BE2C (cell line): Measurements from ENCODE around the gene CPT1C.
A peak's percentile ranks its signal among the peaks of the same experiment; 100 is the strongest.

ENCODE experiments used
- DNase-seq: peaks from one replicate; pipeline ENCODE4 v3.0.0-alpha.2; 2020
- H3K27me3 ChIP-seq: fragments of 250-450 bp; sonication (Bioruptor Pico); 2 replicates; pipeline ENCODE4 v1.5.1; 2020; ENCODE audit warnings: mild to moderate bottlenecking
- H3K36me3 ChIP-seq: fragments of 250-450 bp; sonication (Bioruptor Pico); 2 replicates; pipeline ENCODE4 v1.5.1; 2020; ENCODE audit warnings: mild to moderate bottlenecking
- H3K4me1 ChIP-seq: fragments of 250-450 bp; sonication (Bioruptor Pico); 2 replicates; pipeline ENCODE4 v1.5.1; 2020
- H3K4me3 ChIP-seq: 2 replicates; pipeline ENCODE4 v1.5.1; 2011; ENCODE audit warnings: low read depth, low read length
- H3K9me3 ChIP-seq: fragments of 250-450 bp; sonication (Bioruptor Pico); 2 replicates; pipeline ENCODE4 v1.5.1; 2020
- CTCF ChIP-seq: IDR thresholded peaks from 2 replicates; pipeline ENCODE4 v1.5.1; 2012; ENCODE audit warnings: mild to moderate bottlenecking, low read depth, low read length

The CPT1C gene

GRCh38 chr19:49665036-49665350, 25.9 kb upstream of the CPT1C start:
- no peaks in the 10 kb centered on the region for H3K9me3 ChIP-seq
- H3K36me3 ChIP-seq, result peaks cover 11% of the 10 kb centered on the region
- no peaks in the 10 kb centered on the region for H3K27me3 ChIP-seq
- TF ChIP-seq CTCF, result no peak
- peak overlapping the region; percentile 87 for H3K4me3 ChIP-seq
- DNase-seq, result no peak
- peaks cover 3% of the 10 kb centered on the region; the same call in 1 of the 2 replicates for H3K4me1 ChIP-seq

- Histone ChIP-seq H3K36me3 (peaks cover 9% of the 10 kb centered on the region; the same call in 1 of the 2 replicates), H3K4me1 (peaks cover 3% of the 10 kb centered on the region; the same call in 1 of the 2 replicates), H3K9me3 (no peaks in the 10 kb centered on the region), H3K4me3 (peak within 1 kb of the TSS; percentile 87), H3K27me3 (no peaks in the 10 kb centered on the region)
- peak; percentile 98 for DNase-seq
- no peak for TF ChIP-seq CTCF
These were observed 25.4 kb upstream of the CPT1C start, which contains the start of the genes BCL2L12 and IRF3 for GRCh38 chr19:49665351-49666119. Gene BCL2L12, plus strand, starts transcription at chr19:49665933. Its CDS starts 760 bp downstream, at chr19:49666693. Gene IRF3, minus strand, starts transcription at chr19:49665857. Its CDS starts 1,019 bp downstream, at chr19:49664838.

- 0 out of 2 replicates have a peak, but pooled peaks have one; percentile 6 for TF ChIP-seq CTCF
- H3K4me3 ChIP-seq, result peak overlapping the region; percentile 87
- H3K9me3 ChIP-seq, result no peaks in the 10 kb centered on the region
- no peak for DNase-seq
- H3K27me3 ChIP-seq, result no peaks in the 10 kb centered on the region
- H3K4me1 ChIP-seq, result peaks cover 3% of the 10 kb centered on the region; the same call in 1 of the 2 replicates
- H3K36me3 ChIP-seq, result peaks cover 9% of the 10 kb centered on the region; the same call in 1 of the 2 replicates
These were observed 24.8 kb upstream of the CPT1C start for GRCh38 chr19:49666120-49666444.

- no peak overlapping the region for H3K4me3 ChIP-seq
These were observed 23.4 kb upstream of the CPT1C start for GRCh38 chr19:49667473-49667872.

GRCh38 chr19:49669516-49669915, 21.4 kb upstream of the CPT1C start:
- H3K36me3 ChIP-seq, result 0 out of 2 replicates have a peak, but pooled peaks cover 2% of the 10 kb centered on the region
- 0 out of 2 replicates have a peak, but pooled peaks cover 3% of the 10 kb centered on the region for H3K4me1 ChIP-seq
- no peak for DNase-seq
- no peaks in the 10 kb centered on the region for H3K27me3 ChIP-seq
- TF ChIP-seq CTCF, result no peak
- no peaks in the 10 kb centered on the region for H3K9me3 ChIP-seq
- H3K4me3 ChIP-seq, result no peak overlapping the region

More at GRCh38 chr19:49667473-49667872, 23.4 kb upstream of the CPT1C start:
- no peak for DNase-seq
- Histone ChIP-seq H3K36me3 (0 out of 2 replicates have a peak, but pooled peaks cover 2% of the 10 kb centered on the region), H3K9me3 (no peaks in the 10 kb centered on the region), H3K27me3 (no peaks in the 10 kb centered on the region), H3K4me1 (peaks cover 3% of the 10 kb centered on the region; the same call in 1 of the 2 replicates)
- no peak for TF ChIP-seq CTCF
